Measurements from ENCODE around the gene SPEG.
A peak's percentile ranks its signal among the peaks of the same experiment; 100 is the strongest.
"Not testable (repeated sequence)": the region's sequence is repeated elsewhere in the genome, so short reads cannot be mapped to it uniquely, and the experiment has no call there.

The SPEG gene

DNA sequence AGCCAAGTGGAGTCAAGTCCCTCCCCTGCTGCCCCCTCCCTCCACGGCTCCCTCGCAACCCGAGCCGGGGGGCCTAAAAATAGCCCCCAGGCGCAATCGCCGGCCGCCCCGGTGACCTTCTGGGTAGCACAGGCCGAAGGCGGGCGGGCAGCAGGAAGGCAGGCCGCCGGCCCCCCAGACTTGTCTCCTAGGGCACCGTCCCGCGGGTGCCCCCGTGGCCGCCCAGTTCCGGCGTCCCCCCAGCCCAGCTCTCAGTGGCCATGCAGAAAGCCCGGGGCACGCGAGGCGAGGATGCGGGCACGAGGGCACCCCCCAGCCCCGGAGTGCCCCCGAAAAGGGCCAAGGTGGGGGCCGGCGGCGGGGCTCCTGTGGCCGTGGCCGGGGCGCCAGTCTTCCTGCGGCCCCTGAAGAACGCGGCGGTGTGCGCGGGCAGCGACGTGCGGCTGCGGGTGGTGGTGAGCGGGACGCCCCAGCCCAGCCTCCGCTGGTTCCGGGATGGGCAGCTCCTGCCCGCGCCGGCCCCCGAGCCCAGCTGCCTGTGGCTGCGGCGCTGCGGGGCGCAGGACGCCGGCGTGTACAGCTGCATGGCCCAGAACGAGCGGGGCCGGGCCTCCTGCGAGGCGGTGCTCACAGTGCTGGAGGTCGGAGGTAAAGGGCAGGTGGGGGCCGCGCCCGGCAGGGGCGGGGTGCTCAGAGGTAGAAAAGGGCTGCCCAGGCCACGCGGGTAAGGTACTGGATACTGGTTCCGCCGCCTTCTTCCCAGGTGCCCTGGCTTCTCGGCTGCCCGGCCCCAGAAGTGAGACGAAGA, at the start of gene SPEG:
TSS of gene SPEG (plus strand) at position 126 of the 808 bp plus-strand sequence. CDS start at position 261, 135 bp downstream.
- no peak for DNase-seq

DNA sequence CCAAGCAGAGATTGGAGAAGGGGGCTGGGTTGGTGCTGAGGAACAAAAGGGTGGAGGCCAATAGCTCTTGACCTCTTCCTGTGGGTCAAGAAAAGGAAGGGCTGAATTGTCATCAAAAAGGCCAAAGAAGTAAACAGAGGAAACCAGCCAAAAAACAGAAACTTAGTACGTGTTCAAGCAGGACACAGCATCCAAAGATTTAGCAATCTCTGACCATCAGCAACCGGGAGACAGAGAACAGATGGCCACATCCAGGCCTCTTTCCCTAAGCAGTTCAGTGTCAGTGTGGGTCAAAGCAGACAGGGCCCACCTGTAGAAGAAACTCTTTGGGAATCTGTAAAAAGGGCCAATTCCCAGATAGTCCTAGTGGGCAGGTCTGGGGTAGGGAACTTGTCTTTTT, 49.8 kb upstream of the SPEG start:
- DNase-seq, result no peak

DNA sequence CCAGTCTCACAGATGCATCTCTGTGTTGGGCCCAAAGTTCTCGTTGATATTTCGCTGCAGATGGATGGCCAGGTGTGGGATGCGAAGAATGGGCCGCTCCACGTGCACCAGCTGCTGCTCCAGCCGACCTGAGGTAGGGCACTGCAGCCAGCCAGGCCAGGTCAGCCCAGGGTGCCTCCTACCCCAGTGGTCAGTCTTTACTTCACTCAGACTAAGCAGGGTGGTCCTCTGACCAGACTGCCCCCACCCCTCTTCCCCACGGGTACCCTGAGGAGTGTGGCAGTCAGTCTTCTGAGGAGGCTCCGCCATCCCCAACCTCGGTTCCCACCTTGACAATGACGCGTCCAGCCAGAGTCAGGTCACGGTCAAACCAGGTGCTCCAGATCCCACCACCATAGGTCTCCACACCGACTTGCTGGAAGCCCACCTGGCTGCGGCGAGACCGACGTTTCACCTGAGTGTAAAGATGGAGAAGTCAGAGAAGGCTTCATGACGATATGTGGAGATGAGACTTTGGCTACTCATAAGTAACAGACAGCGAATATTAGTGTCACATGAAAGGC, 48.6 kb upstream of the SPEG start:
- DNase-seq, result no peak

DNA sequence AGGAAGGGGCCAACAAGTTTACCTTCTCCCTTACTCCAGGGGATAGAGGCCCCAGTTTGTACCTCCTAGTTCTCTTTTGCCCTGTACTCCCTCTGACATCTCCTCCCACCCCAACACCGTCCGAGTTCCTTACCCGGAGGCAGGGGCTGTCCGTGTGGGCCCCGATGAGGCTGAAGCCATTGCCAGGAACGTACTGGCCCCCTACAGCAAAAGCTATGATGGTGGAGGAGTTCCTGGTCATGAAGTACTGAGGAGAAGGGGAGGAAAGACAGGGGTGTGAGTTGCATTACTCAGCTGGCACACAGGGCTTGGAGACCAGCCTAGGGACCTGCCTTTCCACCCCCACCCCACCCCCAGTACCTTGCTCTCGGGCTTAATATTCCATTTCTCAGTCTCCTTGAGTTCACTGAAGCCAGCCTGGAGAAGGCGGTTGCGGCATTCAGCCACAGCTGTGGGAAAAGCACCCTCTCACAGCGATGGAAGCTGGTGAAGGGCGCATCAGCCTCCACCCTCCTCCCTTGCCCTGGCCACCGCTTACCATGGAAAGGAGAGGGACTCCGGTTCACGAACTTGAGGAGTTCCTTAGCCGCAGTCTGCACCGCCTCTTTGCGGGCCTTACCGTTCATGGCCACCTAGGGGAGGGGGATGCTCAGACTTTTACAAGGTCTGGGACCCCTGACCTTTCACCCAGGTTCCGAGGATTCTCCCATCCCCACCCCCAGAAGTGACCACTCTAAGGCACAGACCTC, 47.9 kb upstream of the SPEG start:
- DNase-seq, result peak in 3 of 51 donors; percentile 17 to 47 (median 27)

DNA sequence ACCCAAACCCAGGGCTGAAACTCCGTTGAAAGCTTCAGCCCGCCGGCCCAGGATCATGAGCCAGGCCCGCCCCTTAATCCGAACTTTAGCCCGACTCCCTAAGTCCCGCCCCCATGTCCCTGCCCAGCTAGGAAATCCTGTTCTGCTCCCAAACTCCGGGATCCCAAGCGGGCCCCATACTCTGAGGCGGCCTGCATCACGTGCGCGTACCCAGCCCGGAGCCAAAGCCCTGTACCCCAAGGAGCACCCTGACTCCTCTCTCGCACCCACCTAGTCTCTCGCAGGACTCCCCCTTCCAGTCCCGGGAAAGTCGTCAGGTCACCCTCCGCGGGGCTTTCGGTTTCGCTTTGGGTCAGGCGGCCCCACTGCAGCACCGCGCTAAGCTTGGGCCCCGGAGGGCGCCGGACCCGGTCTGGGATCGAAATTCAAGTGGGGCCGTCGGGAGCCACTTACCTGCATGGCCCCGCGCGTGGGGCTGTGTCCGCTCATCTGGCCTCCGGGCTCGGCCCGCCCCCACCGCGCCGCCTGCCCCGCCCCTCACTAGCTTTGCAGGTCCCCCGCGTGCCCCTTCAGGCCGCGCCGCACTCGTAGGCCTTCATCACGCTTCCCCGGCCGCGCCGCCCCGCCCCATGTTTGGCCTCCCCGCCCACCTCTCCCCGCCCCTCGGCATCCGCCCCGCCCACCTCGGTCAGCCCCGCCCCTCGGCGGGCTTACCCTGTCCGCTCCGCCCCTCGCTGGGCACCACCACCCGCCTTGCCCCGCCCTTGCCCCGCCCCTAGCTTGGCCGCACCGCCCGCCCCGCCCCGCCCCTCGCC, 47.1 kb upstream of the SPEG start, which contains the start of gene DNPEP:
TSS of gene DNPEP (minus strand) at position 607 of the 815 bp plus-strand sequence. CDS start at position 489, 118 bp downstream.
- DNase-seq, result peak in 45 of 51 donors; percentile 62 to 100 (median 99)

DNA sequence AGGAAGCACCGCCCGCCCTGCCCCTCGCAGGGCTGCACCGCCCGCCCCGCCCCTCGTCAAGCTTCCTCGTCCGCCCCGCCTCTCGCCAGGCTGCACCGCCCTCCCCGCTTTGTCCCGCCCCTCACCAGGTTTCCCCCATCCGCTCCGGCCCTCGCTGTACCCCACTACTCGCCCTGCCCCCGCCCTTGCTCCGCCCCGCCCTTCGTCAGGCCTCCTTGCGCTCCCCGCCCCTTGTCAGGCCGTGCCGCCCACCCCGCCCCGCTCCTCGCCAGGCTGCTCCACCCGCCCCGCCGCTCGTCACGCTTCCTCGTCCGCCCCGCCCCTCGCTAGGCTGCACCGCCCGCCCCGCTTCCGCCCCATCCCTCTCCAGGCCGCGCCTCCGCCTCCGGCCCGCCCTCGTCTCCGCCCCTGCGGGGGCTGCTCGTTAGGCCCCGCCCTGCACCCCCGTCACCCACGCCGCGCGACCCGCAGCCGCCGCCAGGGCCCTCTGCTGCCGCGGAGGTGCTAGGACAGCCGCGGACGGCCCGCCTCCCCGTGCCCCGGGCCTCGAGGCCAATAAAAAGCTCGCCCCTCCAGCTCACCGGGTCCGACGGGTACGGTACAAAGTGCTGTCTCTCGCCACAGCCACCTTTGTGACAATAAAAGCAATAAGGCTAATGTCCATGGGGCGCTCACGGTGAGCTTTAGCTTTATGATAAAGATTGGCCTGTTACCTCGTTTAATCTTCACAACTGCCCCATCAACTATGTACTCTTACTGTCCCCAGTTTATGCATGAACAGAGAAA, 46.3 kb upstream of the SPEG start:
- DNase-seq, result peak; percentile 82 to 100 (median 99)

DNA sequence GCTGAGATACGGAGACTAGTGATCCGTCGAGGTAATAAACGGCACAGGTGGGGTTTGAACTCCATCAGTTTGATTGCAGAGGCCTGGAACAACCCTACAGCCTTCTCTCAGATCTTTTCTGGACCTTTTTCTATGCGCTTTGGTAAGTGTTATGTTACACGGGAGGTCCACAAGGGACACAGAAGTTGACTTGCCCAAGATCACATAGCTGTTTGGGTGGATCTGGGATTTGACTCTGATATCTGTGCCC, 45.8 kb upstream of the SPEG start:
- DNase-seq, result no peak

DNA sequence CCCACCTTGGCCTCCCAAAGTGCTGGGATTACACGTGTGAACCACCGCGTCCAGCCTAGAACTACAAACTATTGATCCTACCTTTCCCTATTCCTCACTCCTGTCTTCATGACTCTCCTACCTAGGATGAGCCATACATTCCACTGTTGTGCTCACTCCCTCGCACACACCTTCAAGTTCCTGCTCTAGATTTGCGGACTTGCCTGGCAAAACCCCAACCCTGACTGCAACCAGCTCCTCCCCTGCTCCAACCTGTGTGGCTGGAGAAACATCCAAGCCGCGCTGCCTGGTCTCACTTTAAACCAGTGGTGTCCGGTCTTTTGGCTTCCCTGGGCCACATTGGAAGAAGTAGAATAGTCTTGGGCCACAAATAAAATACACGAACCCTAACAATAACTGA, 41.9 kb upstream of the SPEG start:
- DNase-seq, result no peak

DNA sequence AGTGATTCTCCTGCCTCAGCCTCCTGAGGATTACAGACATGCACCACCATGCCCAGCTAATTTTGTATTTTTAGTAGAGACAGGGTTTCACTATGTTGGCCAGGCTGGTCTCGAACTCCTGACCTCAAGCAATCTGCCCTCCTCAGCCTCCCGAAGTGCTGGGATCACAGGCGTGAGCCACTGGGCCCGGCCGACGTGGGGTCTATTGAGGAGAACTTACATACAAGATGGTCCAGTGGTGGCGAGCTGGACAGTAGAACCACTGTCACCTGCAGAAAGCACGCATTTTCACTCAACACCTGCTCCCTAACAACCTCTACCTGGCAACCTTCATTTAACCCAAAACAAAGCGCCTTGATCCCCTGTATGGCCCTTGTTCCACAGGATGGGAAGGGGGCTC, 39.6 kb upstream of the SPEG start:
- not testable (repeated sequence) for DNase-seq

DNA sequence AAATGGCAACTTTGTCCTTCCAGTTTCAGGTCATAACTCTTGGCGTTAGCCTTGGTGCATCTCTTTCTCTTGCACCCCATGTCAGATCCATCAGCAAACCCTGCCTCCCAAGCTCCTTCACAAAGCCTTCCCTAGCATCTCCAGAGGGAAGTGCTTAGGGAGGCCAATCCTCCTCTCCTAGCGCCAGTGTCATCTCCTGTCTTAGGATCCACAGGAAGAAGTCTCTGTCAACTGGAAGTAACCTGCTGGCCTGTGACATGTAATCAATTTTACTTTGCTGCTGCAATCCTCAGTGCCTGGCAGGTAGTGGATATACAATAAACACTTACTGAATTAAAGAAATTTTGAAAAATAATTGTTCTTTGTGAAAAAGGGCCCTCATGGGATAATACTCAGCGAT, 39.0 kb upstream of the SPEG start:
- DNase-seq, result no peak

DNA sequence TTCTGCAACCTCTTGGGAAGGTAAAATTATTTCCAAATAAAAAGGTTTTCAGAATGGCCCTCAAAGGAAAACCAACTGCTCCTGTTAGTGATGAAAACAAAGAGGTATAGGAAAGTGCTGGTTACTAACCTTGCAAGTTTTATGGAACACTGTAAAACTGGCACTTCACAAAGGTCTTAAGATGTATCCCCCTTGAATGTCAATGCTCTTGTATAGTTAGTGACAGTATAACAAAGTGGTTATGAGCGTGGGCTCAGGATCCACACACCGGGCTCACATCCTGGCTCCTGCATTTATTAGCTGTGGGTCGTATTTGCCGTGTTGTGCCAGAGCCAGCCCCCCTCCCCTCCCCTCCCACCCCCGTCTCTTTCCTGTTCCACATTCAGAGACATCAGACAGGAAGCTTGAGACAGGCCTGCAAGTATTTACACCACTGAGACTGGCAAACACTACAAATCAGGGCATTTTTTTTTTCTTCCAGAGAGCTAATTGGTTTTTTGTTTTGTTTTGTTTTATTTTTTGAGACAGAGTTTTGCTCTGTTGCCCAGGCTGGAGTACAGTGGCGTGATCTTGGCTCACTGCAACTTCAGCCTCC, 37.7 kb upstream of the SPEG start:
- DNase-seq, result no peak

DNA sequence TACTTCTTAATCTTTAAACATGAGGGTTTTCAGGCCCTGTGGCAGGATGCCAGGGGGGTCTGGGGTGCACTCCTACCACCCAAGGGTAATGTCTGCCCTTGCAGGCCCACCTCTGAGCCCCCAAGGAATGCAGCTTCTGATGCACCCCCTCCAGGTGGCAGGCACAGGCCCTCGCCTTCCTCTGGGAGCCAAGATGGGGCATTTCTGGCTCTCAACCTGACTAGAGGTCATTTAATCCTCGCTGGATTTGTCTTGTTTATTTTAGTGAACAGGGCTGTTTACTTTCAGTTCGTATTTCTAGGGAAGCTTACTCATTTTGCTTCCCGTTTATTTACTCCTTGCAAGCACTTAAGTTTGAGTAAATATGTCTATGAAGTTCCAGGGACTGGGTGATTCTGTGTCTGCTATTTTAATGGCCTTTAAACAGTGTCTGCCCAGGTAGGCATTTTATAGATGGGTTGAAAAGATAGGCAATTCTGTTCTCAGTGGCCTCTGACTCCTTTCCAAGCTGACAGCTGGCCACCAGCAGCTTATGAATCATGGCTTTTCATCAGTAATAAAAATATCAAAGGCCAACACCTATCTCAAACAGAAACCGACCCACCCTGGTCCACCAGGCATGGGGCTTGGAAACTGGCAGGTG, 35.8 kb upstream of the SPEG start:
- DNase-seq, result no peak

DNA sequence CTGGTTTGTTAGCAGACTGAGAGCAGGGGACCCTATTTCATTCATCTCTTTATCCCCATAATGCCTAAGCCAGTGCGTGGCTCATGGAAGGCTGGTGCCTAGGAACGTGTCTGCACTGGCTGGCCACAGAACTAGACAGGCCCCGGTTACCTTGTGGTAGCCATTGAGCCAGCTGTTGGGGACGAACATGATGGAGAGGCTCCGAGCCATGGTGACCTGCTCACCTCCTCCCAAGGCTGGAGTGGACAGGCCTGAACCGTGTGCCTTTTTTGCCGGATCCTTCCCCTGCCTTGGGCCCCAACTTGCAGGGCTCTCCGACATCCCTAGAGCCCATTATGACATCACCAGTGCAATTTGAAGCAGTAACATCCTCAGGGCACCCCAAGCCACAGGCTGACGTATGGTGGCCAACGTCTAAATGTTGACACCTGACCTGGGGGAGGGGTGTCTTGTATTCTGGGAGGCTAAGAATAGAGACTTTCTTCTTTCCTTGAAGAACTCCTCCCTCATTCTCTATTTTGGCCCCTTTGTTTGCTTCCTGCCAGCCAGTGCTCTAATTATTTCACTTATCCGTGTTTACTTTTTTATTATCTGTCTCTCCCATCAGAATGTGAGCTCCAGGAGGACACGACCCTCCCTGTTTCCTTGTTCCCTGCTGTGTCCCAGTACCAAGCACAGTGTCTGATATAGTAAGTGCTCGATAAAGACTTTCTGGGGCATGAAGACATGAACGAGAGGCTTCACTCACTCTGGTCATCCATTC, 34.7 kb upstream of the SPEG start:
- no peak for DNase-seq

DNA sequence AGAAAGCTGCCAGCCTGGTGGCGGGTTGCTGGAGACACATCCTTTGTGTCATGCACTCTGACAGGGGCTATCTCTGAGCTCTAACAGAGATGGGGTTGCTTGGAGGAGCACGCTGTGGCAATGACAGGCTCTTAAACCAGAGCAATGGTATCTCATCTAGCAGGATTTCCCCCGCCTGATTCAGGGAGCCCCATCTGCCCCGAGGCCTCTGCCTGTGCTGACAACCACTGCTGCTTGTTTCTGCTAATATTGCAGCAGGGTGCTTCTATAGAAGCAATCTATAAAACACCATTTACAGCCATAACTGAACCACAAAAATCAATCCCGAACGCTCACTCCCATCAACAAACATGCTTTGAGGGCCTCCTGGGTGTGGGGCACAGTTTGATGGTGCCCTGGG, 34.1 kb upstream of the SPEG start:
- DNase-seq, result no peak

DNA sequence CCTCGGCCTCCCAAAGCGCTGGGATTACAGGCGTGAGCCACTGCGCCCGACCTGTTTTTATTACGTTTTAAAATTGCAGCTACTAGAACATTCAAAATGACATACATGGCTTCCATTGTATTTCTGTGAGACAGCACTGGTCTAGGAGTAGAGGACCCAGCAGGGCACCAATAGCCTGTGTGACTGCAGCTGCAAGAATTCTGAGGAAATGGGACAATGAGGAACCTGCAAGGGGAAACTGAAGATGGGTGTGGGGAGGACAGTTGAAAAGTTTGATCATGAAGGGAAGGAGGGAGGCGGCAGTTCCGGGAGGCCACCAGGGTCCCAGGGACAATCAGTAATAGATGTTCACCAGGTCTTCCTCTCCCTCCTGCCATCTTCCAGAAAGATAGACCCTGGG, 33.0 kb upstream of the SPEG start:
- no peak for DNase-seq

DNA sequence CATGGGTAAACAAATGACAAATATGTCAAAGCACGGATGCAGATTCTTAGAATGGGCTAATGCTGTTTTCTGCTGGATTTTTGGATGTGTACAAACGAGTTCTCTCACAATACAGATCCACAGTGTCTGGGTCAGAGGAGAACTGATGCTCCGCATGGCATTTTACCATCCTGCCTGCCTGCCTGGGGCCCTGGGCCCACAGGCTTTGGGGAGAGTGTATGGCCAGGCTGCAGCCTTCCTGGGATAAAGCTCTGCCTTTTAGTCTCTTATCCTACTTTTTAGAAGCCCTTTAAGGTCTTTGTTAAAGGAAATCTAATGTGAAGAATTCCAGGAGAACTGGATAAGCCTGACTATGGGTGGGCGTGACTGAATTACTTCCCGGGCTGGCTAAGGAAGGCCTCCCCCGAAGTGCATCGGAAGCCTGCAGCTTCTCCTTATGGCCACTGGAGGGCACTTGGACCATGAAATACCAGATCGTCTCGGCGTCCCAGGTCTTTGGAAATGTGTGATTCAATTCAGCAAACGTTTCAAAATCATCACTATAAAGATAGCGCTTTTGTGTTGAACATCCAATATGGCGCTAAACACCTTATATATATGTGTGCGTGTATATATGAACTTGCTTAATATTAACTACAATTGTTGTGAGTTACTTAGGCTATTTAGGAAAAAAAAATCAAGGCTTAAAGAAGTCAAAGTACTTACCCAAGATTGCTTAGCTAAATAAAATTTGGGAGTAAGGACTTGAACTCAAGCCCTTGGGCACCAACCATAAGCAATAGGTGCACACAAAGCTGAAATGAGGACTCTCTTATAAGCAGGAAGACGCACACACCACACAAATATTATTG, 31.8 kb upstream of the SPEG start:
- DNase-seq, result peak in 36 of 51 donors; percentile 3 to 64 (median 27)

DNA sequence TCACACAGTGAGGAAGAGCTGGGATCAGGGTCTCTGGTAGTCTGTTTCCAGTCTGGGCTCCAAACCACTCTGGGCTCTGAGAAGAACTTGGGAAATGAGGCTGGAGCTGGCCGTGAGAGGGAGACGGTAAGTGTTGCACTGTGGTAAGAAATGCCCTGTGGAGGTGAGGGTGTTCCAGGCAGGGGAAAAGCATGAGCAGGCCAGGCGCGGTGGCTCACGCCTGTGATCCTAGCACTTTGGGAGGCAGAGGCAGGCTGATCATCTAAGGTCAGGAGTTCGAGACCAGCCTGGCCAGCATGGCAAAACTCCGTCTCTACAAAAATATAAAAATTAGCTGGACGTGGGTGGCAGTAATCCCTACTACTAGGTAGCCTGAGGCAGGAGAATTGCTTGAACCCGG, 30.8 kb upstream of the SPEG start:
- no peak for DNase-seq

DNA sequence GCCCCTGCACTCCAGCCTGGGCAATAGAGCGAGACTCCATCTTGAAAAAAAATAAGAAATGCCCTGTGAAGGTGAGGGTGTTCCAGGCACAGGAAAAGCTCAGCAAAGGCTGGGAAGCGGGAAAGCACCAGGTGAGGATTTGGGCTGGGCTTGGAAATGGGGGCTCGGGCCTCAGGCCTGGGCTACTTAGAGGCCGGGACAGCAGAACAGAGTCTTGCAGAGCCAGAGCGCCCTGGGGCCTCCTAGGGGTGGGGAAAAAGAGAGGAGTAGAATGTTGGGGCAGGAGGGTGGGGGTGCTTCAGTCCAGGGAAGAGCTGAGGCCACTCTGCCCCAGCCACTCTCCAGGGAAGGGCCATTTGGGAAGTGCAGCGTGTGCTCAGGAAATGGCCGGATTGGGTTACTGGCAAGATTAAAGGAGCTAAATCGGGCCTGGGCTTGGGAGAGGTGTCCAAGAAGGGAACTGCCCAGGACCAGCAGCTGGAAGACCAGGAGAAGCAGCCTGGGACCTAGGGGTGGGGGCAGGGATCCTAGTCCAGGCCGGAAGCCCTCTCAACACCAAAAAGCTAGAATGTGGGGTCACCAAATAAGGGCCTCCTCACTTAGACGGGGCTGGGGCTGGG, 30.2 kb upstream of the SPEG start:
- DNase-seq, result no peak

All from hypothalamus (tissue), 51 donors.